GM11168 (cell line): ENCODE measurements around the gene TNFSF4.

Experiments
- in situ Hi-C: fragments of 300-500 bp; cut with MboI; formaldehyde crosslinking; loops from one replicate; pipeline ENCODE4 v1.12.0; 2022; ENCODE audit warnings: low sequenced_read_pairs; ENCODE audit not compliant: unreplicated experiment

TNFSF4 gene

GRCh38 chr1:173212952-173213491 lies 5.9 kb upstream of the TNFSF4 start:
- in situ Hi-C loops, result no loop called here

- in situ Hi-C loops, result no loop called here
Measured at GRCh38 chr1:173210716-173211231, 3.6 kb upstream of the TNFSF4 start.

- in situ Hi-C loops, result no loop called here
Measured at GRCh38 chr1:173210283-173210682, 3.2 kb upstream of the TNFSF4 start.

- in situ Hi-C loops, result loop anchor here (10.0 kb wide), 1 partner anchor 206 kb away; no protein-coding TSS in a partner anchor
Measured at GRCh38 chr1:173208868-173209267, 1.7 kb upstream of the TNFSF4 start.

GRCh38 chr1:173208146-173208545 lies 1.0 kb upstream of the TNFSF4 start:
- in situ Hi-C loops, result loop anchor here (10.0 kb wide), 1 partner anchor 207 kb away; no protein-coding TSS in a partner anchor

- in situ Hi-C loops, result loop anchor here (10.0 kb wide), 1 partner anchor 209 kb away; no protein-coding TSS in a partner anchor
Measured at GRCh38 chr1:173205146-173206051, 1.7 kb downstream of the TNFSF4 start.

- in situ Hi-C loops, result loop anchor here (5.0 to 10.0 kb wide), 2 partner anchors 210 to 457 kb away; no protein-coding TSS in a partner anchor
Measured at GRCh38 chr1:173204693-173205092, 2.4 kb downstream of the TNFSF4 start.

GRCh38 chr1:173202424-173203145 lies 4.5 kb downstream of the TNFSF4 start:
- in situ Hi-C loops, result loop anchor here (5.0 to 10.0 kb wide), 2 partner anchors 212 to 455 kb away; no protein-coding TSS in a partner anchor

GRCh38 chr1:173201969-173202368 lies 5.2 kb downstream of the TNFSF4 start:
- in situ Hi-C loops, result loop anchor here (5.0 to 10.0 kb wide), 2 partner anchors 213 to 455 kb away; no protein-coding TSS in a partner anchor

- in situ Hi-C loops, result no loop called here
Measured at GRCh38 chr1:173195596-173196088, 11.5 kb downstream of the TNFSF4 start.

GRCh38 chr1:173193639-173194038 lies 13.5 kb downstream of the TNFSF4 start:
- in situ Hi-C loops, result no loop called here

GRCh38 chr1:173191011-173191705 lies 16.0 kb downstream of the TNFSF4 start:
- in situ Hi-C loops, result no loop called here

GRCh38 chr1:173190101-173190936 lies 16.8 kb downstream of the TNFSF4 start:
- in situ Hi-C loops, result no loop called here

GRCh38 chr1:173187671-173188237 lies 19.4 kb downstream of the TNFSF4 start:
- in situ Hi-C loops, result no loop called here

GRCh38 chr1:173181791-173182190 lies 25.3 kb downstream of the TNFSF4 start:
- in situ Hi-C loops, result no loop called here

- in situ Hi-C loops, result no loop called here
Measured at GRCh38 chr1:173176246-173176645, 30.9 kb downstream of the TNFSF4 start.

GRCh38 chr1:173175514-173176145 lies 31.5 kb downstream of the TNFSF4 start:
- in situ Hi-C loops, result no loop called here

GRCh38 chr1:173173388-173173787 lies 33.7 kb downstream of the TNFSF4 start:
- in situ Hi-C loops, result no loop called here
